ENCODE results near the gene ARHGAP23.

DNA sequence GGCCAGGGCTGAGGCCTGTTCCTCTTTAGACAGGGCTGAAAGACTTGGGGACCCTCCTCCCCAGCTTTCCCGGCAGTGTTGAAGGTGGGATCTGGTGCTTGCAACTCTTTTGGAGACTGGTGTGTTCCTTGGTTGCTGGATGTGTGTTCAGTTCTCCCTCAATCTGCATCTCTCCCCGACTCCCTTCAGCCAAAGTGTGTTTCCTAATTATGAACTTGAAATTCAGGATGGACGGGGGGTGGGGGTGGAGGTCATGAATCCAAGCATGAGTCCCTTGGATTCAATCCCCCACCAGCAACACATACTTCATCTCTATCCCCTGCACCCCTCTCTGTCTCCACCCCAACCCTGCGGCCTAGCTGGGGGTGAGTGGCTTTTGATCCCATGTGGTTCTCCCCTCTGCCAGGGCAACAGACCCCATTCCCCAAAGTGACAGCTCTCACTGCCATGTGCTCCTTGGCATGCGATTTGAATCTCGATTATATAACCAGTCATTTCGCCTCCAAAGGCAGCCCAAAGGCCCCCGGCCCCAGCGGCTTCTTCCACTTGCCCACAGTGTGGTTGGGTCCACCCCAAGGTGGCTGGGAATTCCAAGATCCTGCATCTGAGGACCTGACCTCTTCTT lies 1.3 kb downstream of the ARHGAP23 start:
- TF ChIP-seq POLR2AphosphoS5 (IDR thresholded peaks at IDR 0.05): no peak
- TF ChIP-seq, protein P1, sequence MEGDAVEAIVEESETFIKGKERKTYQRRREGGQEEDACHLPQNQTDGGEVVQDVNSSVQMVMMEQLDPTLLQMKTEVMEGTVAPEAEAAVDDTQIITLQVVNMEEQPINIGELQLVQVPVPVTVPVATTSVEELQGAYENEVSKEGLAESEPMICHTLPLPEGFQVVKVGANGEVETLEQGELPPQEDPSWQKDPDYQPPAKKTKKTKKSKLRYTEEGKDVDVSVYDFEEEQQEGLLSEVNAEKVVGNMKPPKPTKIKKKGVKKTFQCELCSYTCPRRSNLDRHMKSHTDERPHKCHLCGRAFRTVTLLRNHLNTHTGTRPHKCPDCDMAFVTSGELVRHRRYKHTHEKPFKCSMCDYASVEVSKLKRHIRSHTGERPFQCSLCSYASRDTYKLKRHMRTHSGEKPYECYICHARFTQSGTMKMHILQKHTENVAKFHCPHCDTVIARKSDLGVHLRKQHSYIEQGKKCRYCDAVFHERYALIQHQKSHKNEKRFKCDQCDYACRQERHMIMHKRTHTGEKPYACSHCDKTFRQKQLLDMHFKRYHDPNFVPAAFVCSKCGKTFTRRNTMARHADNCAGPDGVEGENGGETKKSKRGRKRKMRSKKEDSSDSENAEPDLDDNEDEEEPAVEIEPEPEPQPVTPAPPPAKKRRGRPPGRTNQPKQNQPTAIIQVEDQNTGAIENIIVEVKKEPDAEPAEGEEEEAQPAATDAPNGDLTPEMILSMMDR (IDR thresholded peaks at IDR 0.05): no peak
